H9 (cell line): ENCODE measurements around the gene CABP4. TPM values are rescaled to one million over a fixed set of nuclear protein-coding genes. Genes with fewer than 3 reads are reported as not detected.

Source experiments
- DNase-seq: peaks from one replicate; pipeline ENCODE4 v3.0.0-alpha.2; 2017
- H2AFZ ChIP-seq: one replicate; pipeline ENCODE4 v1.6.1; 2013; ENCODE audit warnings: mild to moderate bottlenecking, low read length, control low read depth, moderate library complexity
- H2AK5ac ChIP-seq: 2 replicates; pipeline ENCODE4 v1.6.1; 2013; ENCODE audit warnings: low read length, control low read depth, mixed read lengths; ENCODE audit not compliant: insufficient read length
- H2BK120ac ChIP-seq: one replicate; pipeline ENCODE4 v1.6.1; 2013; ENCODE audit warnings: low read depth, mild to moderate bottlenecking, low read length, control low read depth, inconsistent platforms; ENCODE audit not compliant: poor library complexity, severe bottlenecking
- H2BK12ac ChIP-seq: 2 replicates; pipeline ENCODE4 v1.6.1; 2013; ENCODE audit warnings: low read length, control low read depth, mixed read lengths, low read depth; ENCODE audit not compliant: insufficient read length
- H2BK15ac ChIP-seq: 2 replicates; pipeline ENCODE4 v1.6.1; 2013; ENCODE audit warnings: low read depth, low read length, control low read depth
- H2BK20ac ChIP-seq: one replicate; pipeline ENCODE4 v1.6.1; 2013; ENCODE audit warnings: low read depth, mild to moderate bottlenecking, low read length, control low read depth, inconsistent platforms; ENCODE audit not compliant: poor library complexity, severe bottlenecking
- H2BK5ac ChIP-seq: 2 replicates; pipeline ENCODE4 v1.6.1; 2013; ENCODE audit warnings: low read length, control low read depth, mixed read lengths; ENCODE audit not compliant: insufficient read length
- H3K14ac ChIP-seq: 2 replicates; pipeline ENCODE4 v1.6.1; 2013; ENCODE audit warnings: low read length, control low read depth; ENCODE audit not compliant: insufficient read depth
- H3K18ac ChIP-seq: 2 replicates; pipeline ENCODE4 v1.6.1; 2013; ENCODE audit warnings: low read depth, mild to moderate bottlenecking, mixed read lengths, low read length, control low read depth; ENCODE audit not compliant: insufficient read length
- H3K23ac ChIP-seq: 2 replicates; pipeline ENCODE4 v1.6.1; 2013; ENCODE audit warnings: low read length, control low read depth, mixed read lengths, low read depth; ENCODE audit not compliant: insufficient read length
- H3K23me2 ChIP-seq: 2 replicates; pipeline ENCODE4 v1.6.1; 2013; ENCODE audit warnings: low read depth, mild to moderate bottlenecking, mixed read lengths, low read length, control low read depth; ENCODE audit not compliant: insufficient read length, poor library complexity, severe bottlenecking
- H3K27ac ChIP-seq: 2 replicates; pipeline ENCODE4 v1.5.1; 2013; ENCODE audit warnings: low read length, control low read depth, mixed read lengths, low read depth; ENCODE audit not compliant: insufficient read length
- H3K27me3 ChIP-seq: 2 replicates; pipeline ENCODE4 v1.6.1; 2013; ENCODE audit warnings: low read length, control low read depth, inconsistent platforms; ENCODE audit not compliant: insufficient read depth
- H3K4ac ChIP-seq: 2 replicates; pipeline ENCODE4 v1.6.1; 2013; ENCODE audit warnings: low read depth, mild to moderate bottlenecking, control low read depth, inconsistent platforms, low read length, moderate library complexity
- H3K4me1 ChIP-seq: 2 replicates; pipeline ENCODE4 v1.6.1; 2013; ENCODE audit warnings: low read length, control low read depth, inconsistent platforms; ENCODE audit not compliant: insufficient read depth
- H3K4me2 ChIP-seq: 2 replicates; pipeline ENCODE4 v1.6.1; 2013; ENCODE audit warnings: low read length, control low read depth, mixed read lengths; ENCODE audit not compliant: insufficient read length, insufficient read depth
- H3K56ac ChIP-seq: 2 replicates; pipeline ENCODE4 v1.6.1; 2013; ENCODE audit warnings: low read depth, mild to moderate bottlenecking, mixed read lengths, low read length, control low read depth; ENCODE audit not compliant: insufficient read length
- H3K79me1 ChIP-seq: 2 replicates; pipeline ENCODE4 v1.6.1; 2013; ENCODE audit warnings: low read depth, mild to moderate bottlenecking, moderate library complexity, low read length, control low read depth, inconsistent platforms; ENCODE audit not compliant: insufficient read depth, poor library complexity, severe bottlenecking
- H3K79me2 ChIP-seq: 2 replicates; pipeline ENCODE4 v1.6.1; 2013; ENCODE audit warnings: low read length, control low read depth, inconsistent platforms; ENCODE audit not compliant: insufficient read depth
- H3K9ac ChIP-seq: 2 replicates; pipeline ENCODE4 v1.6.1; 2013; ENCODE audit warnings: low read length, control low read depth, mixed read lengths; ENCODE audit not compliant: insufficient read length; ENCODE audit errors: extremely low read depth
- H3K9me3 ChIP-seq: one replicate; pipeline ENCODE4 v1.6.1; 2013; ENCODE audit warnings: low read depth, low read length, inconsistent platforms; ENCODE audit not compliant: control insufficient read depth
- H3T11ph ChIP-seq: one replicate; pipeline ENCODE4 v1.6.1; 2013; ENCODE audit warnings: mild to moderate bottlenecking, low read length, control low read depth, inconsistent platforms
- H4K20me1 ChIP-seq: one replicate; pipeline ENCODE4 v1.6.1; 2013; ENCODE audit not compliant: control insufficient read depth, insufficient read length, insufficient read depth
- H4K5ac ChIP-seq: 2 replicates; pipeline ENCODE4 v1.6.1; 2013; ENCODE audit warnings: low read depth, mild to moderate bottlenecking, mixed read lengths, low read length, control low read depth; ENCODE audit not compliant: insufficient read length
- H4K8ac ChIP-seq: replicated peaks from 2 replicates; pipeline ENCODE4 v1.6.1; 2013; ENCODE audit warnings: low read length, control low read depth, mixed read lengths, low read depth; ENCODE audit not compliant: insufficient read length
- H4K91ac ChIP-seq: 2 replicates; pipeline ENCODE4 v1.6.1; 2013; ENCODE audit warnings: low read depth, mild to moderate bottlenecking, moderate library complexity, mixed read lengths, low read length, control low read depth; ENCODE audit not compliant: insufficient read length
- H3K27ac Mint-ChIP-seq, 3 experiments: 2 replicates in 2 of 3; 3 replicates in 1 of 3; pipeline ENCODE4 v1.8.0; 2020 to 2021; ENCODE audit warnings: mixed read lengths in 3 of 3, mild to moderate bottlenecking in 1 of 3, moderate library complexity in 1 of 3
- H3K27me3 Mint-ChIP-seq: 2 replicates; pipeline ENCODE4 v1.8.0; 2021; ENCODE audit warnings: low read depth, mild to moderate bottlenecking, moderate library complexity, mixed read lengths
- H3K36me3 Mint-ChIP-seq, 3 experiments: 2 replicates in 2 of 3; 3 replicates in 1 of 3; pipeline ENCODE4 v1.8.0; 2020 to 2021; ENCODE audit warnings: low read depth in 3 of 3, mixed read lengths in 3 of 3; ENCODE audit not compliant: insufficient read depth in 1 of 3
- H3K4me1 Mint-ChIP-seq, 2 experiments: 2 replicates each; pipeline ENCODE4 v1.8.0; 2020; ENCODE audit warnings: mixed read lengths in 2 of 2
- H3K4me3 Mint-ChIP-seq, 2 experiments: 2 replicates in 1 of 2; 3 replicates in 1 of 2; pipeline ENCODE4 v1.8.0; 2020 to 2021; ENCODE audit warnings: mild to moderate bottlenecking in 2 of 2, mixed read lengths in 2 of 2, moderate library complexity in 1 of 2
- H3K9me3 Mint-ChIP-seq, 2 experiments: 2 replicates in 1 of 2; 3 replicates in 1 of 2; pipeline ENCODE4 v1.8.0; 2020; ENCODE audit warnings: mild to moderate bottlenecking in 2 of 2, mixed read lengths in 2 of 2, moderate library complexity in 1 of 2
- WGBS: extraction: QIAGEN DNeasy Blood & Tissue Kit; methylation state at CpG from one replicate; pipeline ENCODE4 v1.1.7; 2013; ENCODE audit warnings: missing lambda C conversion rate, low lambda C conversion rate, mixed read lengths; ENCODE audit not compliant: insufficient read length; ENCODE audit errors: extremely low coverage; 5-methylcytosine and 5-hydroxymethylcytosine counted together
- total RNA-seq: library from RNA; stranded (reverse); gene quantifications from 2 replicates; pipeline ENCODE4 v1.2.1, GENCODE V29; 2021
- TF ChIP-seq, protein P1 (sequence below): fragments of 200-600 bp; sonication (generic); conservative IDR thresholded peaks from 3 replicates; pipeline ENCODE4 v1.8.0; 2021; ENCODE audit warnings: antibody characterized with exemption, mild to moderate bottlenecking

Gene CABP4
- total RNA-seq, 1 experiment from 2014 or later: not detected

DNA sequence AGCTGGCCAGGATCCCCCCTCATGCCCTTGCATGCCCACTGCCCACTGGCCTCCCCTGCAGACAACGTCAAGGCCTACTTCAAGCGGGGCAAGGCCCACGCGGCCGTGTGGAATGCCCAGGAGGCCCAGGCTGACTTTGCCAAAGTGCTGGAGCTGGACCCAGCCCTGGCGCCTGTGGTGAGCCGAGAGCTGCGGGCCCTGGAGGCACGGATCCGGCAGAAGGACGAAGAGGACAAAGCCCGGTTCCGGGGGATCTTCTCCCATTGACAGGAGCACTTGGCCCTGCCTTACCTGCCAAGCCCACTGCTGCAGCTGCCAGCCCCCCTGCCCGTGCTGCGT, 35.5 kb downstream of the CABP4 start:
- Histone ChIP-seq H2BK120ac (no peak overlapping the region), H3K4ac (no peak overlapping the region), H3K23me2 (no peaks in the 10 kb centered on the region), H3K4me1 (no peaks in the 10 kb centered on the region), H3K9me3 (no peaks in the 10 kb centered on the region), H4K20me1 (no peaks in the 10 kb centered on the region), H3K9ac (no peak overlapping the region), H3K4me2 (no peak overlapping the region), H3K79me2 (no peaks in the 10 kb centered on the region), H2BK20ac (no peak overlapping the region), H2AFZ (no peak overlapping the region), H3K18ac (no peak overlapping the region), H3K27ac (no peak overlapping the region), H3K79me1 (no peaks in the 10 kb centered on the region), H3K27me3 (no peaks in the 10 kb centered on the region), H4K8ac (no peak overlapping the region), H4K91ac (no peak overlapping the region), H3K23ac (no peak overlapping the region), H4K5ac (no peak overlapping the region), H3T11ph (no peak overlapping the region), H2BK15ac (no peak overlapping the region), H2AK5ac (no peak overlapping the region), H3K14ac (no peak overlapping the region), H3K56ac (no peak overlapping the region), H2BK5ac (no peak overlapping the region), H2BK12ac (no peak overlapping the region)
- Mint-ChIP-seq H3K27ac (no peak overlapping the region; a peak in 1 of 7 replicates), H3K4me1 (peaks cover 6 to 7% of the 10 kb centered on the region in 2 experiments), H3K27me3 (no peaks in the 10 kb centered on the region), H3K9me3 (no peaks in the 10 kb centered on the region), H3K36me3 (peaks cover 4 to 32% (median 20%) of the 10 kb centered on the region in 3 experiments; a peak in 5 of 7 replicates), H3K4me3 (no peak overlapping the region)
- no CpG with 5 or more reads among the region's 15 CpGs for WGBS
- TF ChIP-seq, protein P1, sequence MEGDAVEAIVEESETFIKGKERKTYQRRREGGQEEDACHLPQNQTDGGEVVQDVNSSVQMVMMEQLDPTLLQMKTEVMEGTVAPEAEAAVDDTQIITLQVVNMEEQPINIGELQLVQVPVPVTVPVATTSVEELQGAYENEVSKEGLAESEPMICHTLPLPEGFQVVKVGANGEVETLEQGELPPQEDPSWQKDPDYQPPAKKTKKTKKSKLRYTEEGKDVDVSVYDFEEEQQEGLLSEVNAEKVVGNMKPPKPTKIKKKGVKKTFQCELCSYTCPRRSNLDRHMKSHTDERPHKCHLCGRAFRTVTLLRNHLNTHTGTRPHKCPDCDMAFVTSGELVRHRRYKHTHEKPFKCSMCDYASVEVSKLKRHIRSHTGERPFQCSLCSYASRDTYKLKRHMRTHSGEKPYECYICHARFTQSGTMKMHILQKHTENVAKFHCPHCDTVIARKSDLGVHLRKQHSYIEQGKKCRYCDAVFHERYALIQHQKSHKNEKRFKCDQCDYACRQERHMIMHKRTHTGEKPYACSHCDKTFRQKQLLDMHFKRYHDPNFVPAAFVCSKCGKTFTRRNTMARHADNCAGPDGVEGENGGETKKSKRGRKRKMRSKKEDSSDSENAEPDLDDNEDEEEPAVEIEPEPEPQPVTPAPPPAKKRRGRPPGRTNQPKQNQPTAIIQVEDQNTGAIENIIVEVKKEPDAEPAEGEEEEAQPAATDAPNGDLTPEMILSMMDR: no peak
- no peak for DNase-seq
